Fibroblast of villous mesenchyme (primary cell): Measurements from ENCODE around the gene HARS2. TPM values are rescaled to one million over a fixed set of nuclear protein-coding genes. Genes with fewer than 3 reads are reported as not detected.

Experiments
- DNase-seq: peaks from one replicate; pipeline ENCODE4 v3.0.0-alpha.2; 2010; ENCODE audit warnings: low read depth
- H3K4me3 ChIP-seq: 2 replicates; pipeline ENCODE4 v1.5.1; 2011; ENCODE audit warnings: low read depth, mild to moderate bottlenecking, low read length
- CTCF ChIP-seq: IDR thresholded peaks from 2 replicates; pipeline ENCODE4 v1.5.1; 2012; ENCODE audit warnings: low read depth, mild to moderate bottlenecking, low read length; ENCODE audit not compliant: insufficient read depth
- total RNA-seq: library from RNA; depleted of rRNA; stranded (reverse); fragments of >200 nt; gene quantifications from 2 replicates; pipeline ENCODE4 v1.2.3, GENCODE V29; 2012

Gene HARS2
- total RNA-seq, 1 donor, result 32.0 TPM

- no peak for TF ChIP-seq CTCF
- DNase-seq, result no peak
- no peak overlapping the region for H3K4me3 ChIP-seq
These were observed 16.6 kb upstream of the HARS2 start for GRCh38 chr5:140674629-140675028.

- no peak for TF ChIP-seq CTCF
- DNase-seq, result no peak
- H3K4me3 ChIP-seq, result no peak overlapping the region
These were observed 13.3 kb upstream of the HARS2 start for GRCh38 chr5:140677947-140678346.

- H3K4me3 ChIP-seq, result no peak overlapping the region
- DNase-seq, result no peak
- TF ChIP-seq CTCF, result no peak
These were observed 12.3 kb upstream of the HARS2 start for GRCh38 chr5:140678993-140679392.

- H3K4me3 ChIP-seq, result peak overlapping the region; percentile 84
- no peak for TF ChIP-seq CTCF
- no peak for DNase-seq
These were observed 801 bp upstream of the HARS2 start for GRCh38 chr5:140690376-140690932.

GRCh38 chr5:140694276-140694675 is 3.0 kb downstream of the HARS2 start:
- peak; percentile 5 for DNase-seq
- H3K4me3 ChIP-seq, result no peak overlapping the region
- TF ChIP-seq CTCF, result no peak

- no peak overlapping the region for H3K4me3 ChIP-seq
- DNase-seq, result no peak
- TF ChIP-seq CTCF, result no peak
These were observed 5.7 kb downstream of the HARS2 start for GRCh38 chr5:140696891-140697492.
